GM18520 (cell line): ENCODE measurements around the gene ECM2.
"Not testable (repeated sequence)": the region's sequence is repeated elsewhere in the genome, so short reads cannot be mapped to it uniquely, and the experiment has no call there.

ENCODE experiments used
- ATAC-seq: cut with Tn5 transposase; IDR thresholded peaks from one replicate; pipeline ENCODE4 v1.9.1; 2021; ENCODE audit not compliant: unreplicated experiment

ECM2 gene

DNA sequence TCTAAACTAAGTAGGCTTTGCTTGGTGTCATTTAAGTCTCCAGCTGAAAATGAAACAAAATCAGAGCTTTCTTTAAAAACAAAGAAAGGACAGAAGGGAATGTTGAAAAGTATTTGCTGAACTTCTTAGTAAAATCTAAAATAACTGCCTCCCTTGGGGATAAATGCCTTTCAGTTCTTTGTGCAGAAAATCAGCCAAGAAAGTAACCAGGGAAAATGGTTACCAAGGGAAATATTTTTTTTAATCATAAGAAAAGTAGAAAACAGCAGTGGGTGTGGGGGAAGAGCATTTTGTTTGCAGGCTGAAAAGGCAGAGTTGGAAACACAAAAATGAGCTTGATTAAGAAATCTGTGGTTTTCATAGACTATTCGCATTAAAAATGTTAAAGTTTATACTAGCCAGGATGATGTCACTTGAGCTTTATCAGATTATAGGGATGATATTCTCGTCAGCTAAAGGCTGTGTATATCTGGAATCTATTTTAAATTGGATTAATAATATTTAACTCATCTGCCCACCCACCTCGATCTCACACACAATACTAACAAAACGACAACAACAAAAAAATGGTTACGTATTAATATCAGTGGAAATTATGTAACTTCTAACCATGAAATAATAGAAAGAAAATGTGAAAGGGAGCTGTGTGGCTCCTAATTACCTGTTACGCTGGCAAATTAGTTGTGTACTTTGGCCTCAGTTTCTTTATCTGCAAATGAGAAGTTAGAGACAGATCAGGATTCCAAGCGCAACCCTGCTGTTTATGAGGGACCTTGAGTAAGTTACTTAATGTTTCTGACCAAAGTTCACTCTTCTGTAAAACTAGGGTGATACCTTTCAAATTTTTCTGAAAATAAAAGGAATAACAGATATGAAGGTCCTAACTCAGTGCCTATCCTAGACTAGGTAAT, at the start of gene ECM2:
TSS of gene ECM2 (minus strand) at position 51 of the 911 bp plus-strand sequence. CDS start 13,124 bp downstream, outside the sequence.
- ATAC-seq: no peak

- no peak for ATAC-seq
Observed at GRCh38 chr9:92576175-92576574, 40.4 kb upstream of the ECM2 start.

DNA sequence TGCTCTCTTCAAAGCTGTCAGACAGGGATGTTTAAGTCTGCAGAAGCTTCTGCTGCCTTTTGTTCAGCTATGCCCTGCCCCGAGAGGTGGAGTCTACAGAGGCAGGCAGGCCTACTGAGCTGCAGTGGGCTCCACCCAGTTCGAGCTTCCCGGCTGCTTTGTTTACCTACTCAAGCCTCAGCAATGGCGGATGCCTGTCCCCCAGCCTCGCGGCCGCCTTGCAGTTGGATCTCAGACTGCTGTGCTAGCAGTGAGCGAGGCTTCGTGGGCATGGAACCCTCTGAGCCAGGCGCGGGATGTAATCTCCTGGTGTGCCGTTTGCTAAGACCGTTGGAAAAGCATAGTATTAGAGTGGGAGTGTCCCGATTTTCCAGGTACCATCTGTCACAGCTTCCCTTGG, 37.8 kb upstream of the ECM2 start:
- not testable (repeated sequence) for ATAC-seq

GRCh38 chr9:92571871-92572270, 36.1 kb upstream of the ECM2 start:
- not testable (repeated sequence) for ATAC-seq

GRCh38 chr9:92564982-92565381, 29.2 kb upstream of the ECM2 start:
- no peak for ATAC-seq

- ATAC-seq: no peak
Observed at GRCh38 chr9:92564504-92564903, 28.7 kb upstream of the ECM2 start.

DNA sequence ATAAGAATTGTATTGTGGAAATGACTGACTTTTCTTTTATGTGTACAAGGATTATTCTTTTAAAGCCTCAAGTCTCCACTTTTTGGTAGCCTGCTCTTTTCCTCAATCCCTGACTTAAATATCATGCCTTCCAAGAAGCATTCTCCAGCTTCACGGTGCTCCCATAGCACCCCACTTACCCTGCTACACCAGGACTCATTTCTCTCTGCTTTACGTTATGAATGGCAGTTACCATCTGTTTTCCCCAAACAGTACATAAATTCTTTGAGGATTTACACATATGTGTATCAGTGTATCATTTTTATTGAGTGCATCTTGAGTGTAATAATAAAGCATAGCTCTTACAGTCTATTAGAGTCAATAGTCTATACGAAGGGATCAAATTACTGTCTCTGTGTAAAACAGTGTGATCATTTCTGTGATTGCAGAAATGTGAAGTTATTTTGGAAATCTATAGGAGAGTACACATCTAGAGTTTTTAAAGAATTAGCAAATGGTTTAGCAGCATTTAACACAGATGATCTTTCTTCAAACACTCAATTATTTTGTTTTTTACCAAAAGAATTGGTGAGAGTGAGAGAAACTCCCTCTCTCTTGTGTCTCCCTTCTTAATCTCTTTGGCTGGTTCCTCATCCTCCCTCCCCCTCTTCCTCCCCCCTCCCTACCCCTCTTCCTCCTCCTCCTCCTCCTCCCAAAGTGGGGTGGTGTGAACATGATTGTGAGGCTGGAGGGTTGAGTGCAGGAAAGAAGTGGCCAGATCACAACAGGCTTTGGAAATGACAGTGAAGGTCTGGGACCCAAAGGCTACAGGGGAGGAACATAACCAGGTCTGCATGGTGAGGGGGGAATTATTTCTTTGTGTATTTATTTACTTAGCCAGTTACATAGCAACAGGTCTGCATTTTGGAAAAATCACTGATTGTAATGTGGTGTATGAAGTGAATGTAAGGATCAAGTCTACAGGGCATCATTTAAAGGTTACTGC, 27.6 kb upstream of the ECM2 start:
- no peak for ATAC-seq

DNA sequence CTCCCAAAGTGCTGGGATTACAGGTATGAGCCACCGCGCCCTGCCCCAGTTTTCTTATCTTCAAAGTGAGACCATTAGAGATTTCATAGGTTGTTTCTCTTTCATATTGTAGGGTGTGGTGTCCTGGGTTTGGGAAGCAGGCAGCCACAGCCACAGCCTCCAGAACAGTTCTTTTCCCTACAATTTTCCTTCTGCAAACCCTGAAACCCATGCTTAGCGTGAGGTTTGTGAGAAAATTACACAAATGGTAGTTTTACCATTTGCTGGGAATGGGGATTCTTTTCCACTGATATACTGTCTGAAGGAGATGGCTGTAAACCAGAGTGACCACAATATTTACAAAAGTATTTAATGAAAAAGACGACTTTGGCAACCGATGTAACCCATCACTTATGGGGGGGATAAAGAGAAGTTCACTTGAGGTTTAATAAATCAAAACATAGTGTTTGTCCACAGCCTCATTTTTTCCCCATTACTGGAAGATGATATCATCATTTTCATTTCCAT, 26.7 kb upstream of the ECM2 start:
- ATAC-seq: no peak

- ATAC-seq: no peak
Observed at GRCh38 chr9:92561374-92562330, 25.9 kb upstream of the ECM2 start.

DNA sequence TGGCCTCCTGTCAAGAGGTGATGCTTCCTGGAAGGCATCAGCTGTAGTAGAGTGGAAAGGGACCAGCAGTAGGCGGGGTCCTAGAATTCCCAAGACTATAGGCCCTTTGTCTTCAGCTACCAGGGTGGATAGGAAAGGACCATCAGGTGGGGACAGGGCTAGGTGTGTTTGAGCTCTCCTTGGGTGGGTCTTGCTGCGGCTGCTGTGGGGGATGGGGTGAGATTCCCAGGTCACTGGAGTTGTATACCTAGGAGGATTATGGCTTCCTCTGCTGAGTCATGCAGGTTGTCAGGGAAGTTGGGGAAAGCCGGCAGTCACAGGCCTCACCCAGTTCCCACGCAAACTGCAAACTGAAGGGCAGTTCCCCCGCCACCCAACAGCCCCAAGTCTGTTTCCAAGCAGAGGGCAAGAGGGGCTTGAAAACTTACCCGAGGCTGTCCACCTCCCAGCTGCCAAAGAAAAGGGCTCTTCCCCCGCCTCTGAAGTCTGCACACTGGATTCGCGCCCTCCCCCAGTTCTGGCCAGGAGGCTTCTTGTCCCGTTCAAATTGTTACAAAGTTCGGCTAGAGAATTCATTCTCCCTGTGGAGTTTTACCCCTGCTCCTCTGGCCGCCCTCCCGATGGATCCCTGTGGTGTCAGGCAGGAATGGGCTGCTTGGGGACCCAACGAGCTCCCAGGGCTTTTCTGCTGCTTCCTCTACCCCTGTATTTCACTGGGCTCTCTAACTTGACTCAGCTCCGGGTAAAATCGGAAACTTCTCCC, 23.0 kb upstream of the ECM2 start:
- ATAC-seq: no peak

- no peak for ATAC-seq
Observed at GRCh38 chr9:92550765-92551164, 15.0 kb upstream of the ECM2 start.

GRCh38 chr9:92547356-92547755, 11.6 kb upstream of the ECM2 start:
- no peak for ATAC-seq

- ATAC-seq: no peak
Observed at GRCh38 chr9:92545002-92545510, 9.3 kb upstream of the ECM2 start.

GRCh38 chr9:92543972-92544371, 8.2 kb upstream of the ECM2 start:
- no peak for ATAC-seq

DNA sequence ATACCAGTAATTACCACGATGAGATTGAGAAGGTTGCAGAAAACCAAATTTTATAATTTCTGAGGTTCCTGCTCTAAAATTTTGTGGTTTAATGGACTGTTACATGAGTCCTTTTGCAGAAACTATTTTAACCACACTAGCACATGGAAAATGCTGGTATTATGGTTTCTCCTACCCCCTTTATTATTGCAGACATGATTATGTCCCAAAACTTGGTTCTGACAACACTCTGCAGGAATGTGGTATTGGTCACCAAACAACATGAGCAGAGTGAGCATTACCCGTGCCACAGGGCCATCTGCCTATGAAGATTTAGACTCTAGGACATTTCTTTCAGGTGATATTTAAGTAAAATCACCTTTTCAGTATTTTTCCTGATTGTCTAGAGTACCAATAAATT, 2.8 kb upstream of the ECM2 start:
- no peak for ATAC-seq

GRCh38 chr9:92534674-92535073, 1.1 kb downstream of the ECM2 start:
- no peak for ATAC-seq

DNA sequence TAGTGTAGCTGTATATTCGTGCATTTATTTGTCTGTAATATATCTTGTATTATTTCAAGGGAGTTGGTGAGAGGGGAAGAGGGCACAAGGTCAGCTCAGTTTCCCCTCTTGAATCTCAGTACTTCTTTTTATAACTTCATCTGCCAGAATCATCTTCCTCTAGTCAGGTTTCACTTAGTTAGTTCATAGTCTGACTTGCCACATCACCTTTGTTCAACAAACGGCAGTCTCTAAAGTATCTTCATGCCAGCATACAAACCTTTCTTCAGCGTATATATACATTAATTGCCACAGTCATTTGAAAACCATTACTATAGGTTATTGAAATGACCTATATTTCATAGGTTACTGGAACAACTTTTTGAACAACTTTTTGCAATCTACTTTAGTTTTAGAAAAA, 1.6 kb downstream of the ECM2 start:
- ATAC-seq: no peak

- no peak for ATAC-seq
Observed at GRCh38 chr9:92530893-92531292, 4.9 kb downstream of the ECM2 start.

- ATAC-seq: no peak
Observed at GRCh38 chr9:92529124-92529523, 6.7 kb downstream of the ECM2 start.
